Endodermal cell (in vitro differentiated cells): ENCODE results near the gene RBM8A. TPM values are rescaled to one million over a fixed set of nuclear protein-coding genes. Genes with fewer than 3 reads are reported as not detected.
A peak's percentile ranks its signal among the peaks of the same experiment; 100 is the strongest.

ENCODE experiments used
- DNase-seq: peaks from one replicate; pipeline ENCODE4 v3.0.0-alpha.2; 2017
- H3K27ac ChIP-seq: 2 replicates; pipeline ENCODE4 v1.5.1; 2013; ENCODE audit warnings: mild to moderate bottlenecking, low read depth, low read length, moderate library complexity
- H3K27me3 ChIP-seq: 2 replicates; pipeline ENCODE4 v1.6.1; 2013; ENCODE audit warnings: mild to moderate bottlenecking, low read length, moderate library complexity; ENCODE audit not compliant: insufficient read depth, control insufficient read depth, poor library complexity, severe bottlenecking
- H3K36me3 ChIP-seq: 2 replicates; pipeline ENCODE4 v1.7.0; 2013; ENCODE audit warnings: mild to moderate bottlenecking, low read length, moderate library complexity; ENCODE audit not compliant: control insufficient read depth, insufficient read depth
- H3K4me1 ChIP-seq: one replicate; pipeline ENCODE4 v1.7.0; 2013; ENCODE audit warnings: low read length; ENCODE audit not compliant: control insufficient read depth, insufficient read depth
- H3K4me3 ChIP-seq: 2 replicates; pipeline ENCODE4 v1.5.1; 2013; ENCODE audit warnings: mild to moderate bottlenecking, low read length, moderate library complexity
- H3K9ac ChIP-seq: 2 replicates; pipeline ENCODE4 v1.6.1; 2013; ENCODE audit warnings: mild to moderate bottlenecking, low read length, moderate library complexity; ENCODE audit not compliant: poor library complexity, severe bottlenecking; ENCODE audit errors: extremely low read depth
- H3K9me3 ChIP-seq: 2 replicates; pipeline ENCODE4 v1.6.1; 2013; ENCODE audit warnings: mild to moderate bottlenecking, low read length, moderate library complexity; ENCODE audit not compliant: control insufficient read depth
- H3K27ac Mint-ChIP-seq: 2 replicates; pipeline ENCODE4 v1.8.0; 2020; ENCODE audit warnings: mixed read lengths
- H3K27me3 Mint-ChIP-seq: 2 replicates; pipeline ENCODE4 v1.8.0; 2021; ENCODE audit warnings: mild to moderate bottlenecking, mixed read lengths; ENCODE audit not compliant: insufficient read depth
- H3K36me3 Mint-ChIP-seq: 2 replicates; pipeline ENCODE4 v1.8.0; 2020; ENCODE audit warnings: low read depth, mixed read lengths
- H3K4me1 Mint-ChIP-seq: 2 replicates; pipeline ENCODE4 v1.8.0; 2020; ENCODE audit warnings: mixed read lengths
- H3K4me3 Mint-ChIP-seq: 2 replicates; pipeline ENCODE4 v1.8.0; 2020; ENCODE audit warnings: mild to moderate bottlenecking, moderate library complexity, mixed read lengths
- H3K9me3 Mint-ChIP-seq: 2 replicates; pipeline ENCODE4 v1.8.0; 2020; ENCODE audit warnings: mild to moderate bottlenecking, mixed read lengths
- WGBS, 2 experiments: methylation state at CpG; one replicate each; pipeline versions ENCODE4 v1.1.5 to v1.1.7; 2013; ENCODE audit warnings: missing lambda C conversion rate in 2 of 2, mixed read lengths in 1 of 2; ENCODE audit not compliant: insufficient coverage in 1 of 2, insufficient read length in 1 of 2; 5-methylcytosine and 5-hydroxymethylcytosine counted together
- total RNA-seq, 2 donors: library from RNA; stranded (reverse); fragmentation: NEBNext Ultra II Directional in 1 of 2; extraction: Animal tissue kit (Norgen Biotek cat#: 25700) in 1 of 2; gene quantifications; 2 replicates in 1 of 2; 3 replicates in 1 of 2; pipeline ENCODE4 v1.2.1, GENCODE V29; 2021
- TF ChIP-seq, protein P1 (sequence below): fragments of 200-600 bp; sonication (generic); conservative IDR thresholded peaks from 2 replicates; pipeline ENCODE4 v1.5.0; 2021; ENCODE audit warnings: antibody characterized with exemption, mild to moderate bottlenecking

Gene RBM8A
- total RNA-seq, 2 donors from 2014 or later: 299 to 314 TPM

DNA sequence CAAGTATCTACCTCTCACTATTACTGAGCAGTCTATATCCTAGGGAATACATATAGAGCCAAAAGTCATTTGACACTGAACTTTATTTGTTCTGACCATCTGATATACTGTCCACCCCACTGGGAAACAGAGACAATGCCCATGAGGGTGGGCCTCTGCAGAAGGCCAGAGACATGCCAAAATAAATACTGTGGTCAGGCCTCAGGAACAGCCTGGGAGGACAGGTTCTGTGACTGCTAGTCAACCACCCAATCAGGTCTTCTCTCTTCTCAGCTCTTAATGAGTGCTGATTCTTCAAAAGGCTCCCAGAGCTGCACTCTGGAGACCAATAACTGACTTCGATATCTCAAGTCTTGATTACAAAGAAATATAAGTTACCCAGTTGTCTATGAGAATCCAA lies 36.1 kb downstream of the RBM8A start:
- 85% methylated on average over 1 of the region's 1 CpG; no CpG with 5 or more reads in 1 of the 2 experiments for WGBS, 2 experiments

DNA sequence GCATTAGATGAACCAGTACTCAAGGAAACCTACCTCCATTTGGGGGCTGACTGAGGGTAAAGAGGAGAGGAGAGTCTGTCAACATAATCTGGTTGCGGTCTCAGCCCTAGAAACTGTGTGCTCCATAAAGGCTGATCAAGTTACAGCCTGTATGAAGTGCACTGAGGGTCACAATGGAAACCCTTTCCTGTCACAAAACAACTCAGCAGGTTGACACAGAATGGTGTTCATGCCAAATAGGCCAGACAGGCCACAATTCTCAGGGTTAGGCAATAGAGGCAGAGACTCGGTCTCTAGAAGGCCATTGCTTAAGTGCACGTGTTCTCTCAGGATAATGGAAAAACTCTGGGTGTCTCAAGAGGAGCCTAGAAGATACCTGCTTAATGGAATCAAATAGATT lies 37.6 kb downstream of the RBM8A start:
- Histone ChIP-seq H3K4me1 (peaks cover 4% of the 10 kb centered on the region), H3K9ac (no peak overlapping the region), H3K27me3 (peaks cover 10% of the 10 kb centered on the region), H3K9me3 (no peaks in the 10 kb centered on the region), H3K36me3 (no peaks in the 10 kb centered on the region), H3K4me3 (no peak overlapping the region), H3K27ac (no peak overlapping the region)
- no peaks in the 10 kb centered on the region for H3K9me3 Mint-ChIP-seq
- no peak for DNase-seq
- H3K4me3 Mint-ChIP-seq: no peak overlapping the region
- peaks cover 14% of the 10 kb centered on the region for H3K27me3 Mint-ChIP-seq
- 83 to 85% methylated on average over 3 of the region's 3 CpGs for WGBS, 2 experiments
- H3K36me3 Mint-ChIP-seq: no peaks in the 10 kb centered on the region
- H3K4me1 Mint-ChIP-seq: peaks cover 33% of the 10 kb centered on the region
- H3K27ac Mint-ChIP-seq: no peak overlapping the region
- TF ChIP-seq, protein P1, sequence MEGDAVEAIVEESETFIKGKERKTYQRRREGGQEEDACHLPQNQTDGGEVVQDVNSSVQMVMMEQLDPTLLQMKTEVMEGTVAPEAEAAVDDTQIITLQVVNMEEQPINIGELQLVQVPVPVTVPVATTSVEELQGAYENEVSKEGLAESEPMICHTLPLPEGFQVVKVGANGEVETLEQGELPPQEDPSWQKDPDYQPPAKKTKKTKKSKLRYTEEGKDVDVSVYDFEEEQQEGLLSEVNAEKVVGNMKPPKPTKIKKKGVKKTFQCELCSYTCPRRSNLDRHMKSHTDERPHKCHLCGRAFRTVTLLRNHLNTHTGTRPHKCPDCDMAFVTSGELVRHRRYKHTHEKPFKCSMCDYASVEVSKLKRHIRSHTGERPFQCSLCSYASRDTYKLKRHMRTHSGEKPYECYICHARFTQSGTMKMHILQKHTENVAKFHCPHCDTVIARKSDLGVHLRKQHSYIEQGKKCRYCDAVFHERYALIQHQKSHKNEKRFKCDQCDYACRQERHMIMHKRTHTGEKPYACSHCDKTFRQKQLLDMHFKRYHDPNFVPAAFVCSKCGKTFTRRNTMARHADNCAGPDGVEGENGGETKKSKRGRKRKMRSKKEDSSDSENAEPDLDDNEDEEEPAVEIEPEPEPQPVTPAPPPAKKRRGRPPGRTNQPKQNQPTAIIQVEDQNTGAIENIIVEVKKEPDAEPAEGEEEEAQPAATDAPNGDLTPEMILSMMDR: no peak

More for the DNA sequence above, 36.1 kb downstream of the RBM8A start:
- Histone ChIP-seq H3K27ac (no peak overlapping the region), H3K36me3 (no peaks in the 10 kb centered on the region), H3K9me3 (no peaks in the 10 kb centered on the region), H3K4me3 (no peak overlapping the region), H3K4me1 (peaks cover 4% of the 10 kb centered on the region), H3K27me3 (no peaks in the 10 kb centered on the region), H3K9ac (no peak overlapping the region)
- H3K9me3 Mint-ChIP-seq: no peaks in the 10 kb centered on the region
- H3K36me3 Mint-ChIP-seq: no peaks in the 10 kb centered on the region
- peaks cover 15% of the 10 kb centered on the region for H3K27me3 Mint-ChIP-seq
- DNase-seq: no peak
- H3K27ac Mint-ChIP-seq: peak overlapping the region; percentile 44
- H3K4me1 Mint-ChIP-seq: peaks cover 33% of the 10 kb centered on the region
- no peak overlapping the region for H3K4me3 Mint-ChIP-seq
- TF ChIP-seq, protein P1: no peak

DNA sequence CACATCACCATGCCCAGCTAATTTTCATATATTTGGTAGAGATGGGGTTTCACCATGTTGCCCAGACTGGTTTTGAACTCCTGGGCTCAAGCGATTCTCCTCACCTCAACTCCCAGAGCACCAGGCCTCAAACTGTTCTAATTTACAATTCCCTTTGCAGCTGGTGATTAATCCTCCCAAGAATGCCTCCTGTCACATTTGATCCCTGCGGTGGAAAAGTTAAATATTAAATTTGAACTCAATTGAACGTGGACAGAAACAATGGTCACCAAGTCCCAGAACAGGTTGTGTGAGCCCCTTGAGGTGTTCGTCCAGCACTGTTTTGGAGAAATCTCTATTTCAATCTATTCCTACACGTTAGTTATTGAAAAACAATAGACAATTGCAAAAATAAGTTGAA lies 39.7 kb downstream of the RBM8A start:
- no peak overlapping the region for H3K9ac ChIP-seq
- H3K4me3 ChIP-seq: no peak overlapping the region
- H3K4me3 Mint-ChIP-seq: no peak overlapping the region
- H3K27ac Mint-ChIP-seq: no peak overlapping the region
- H3K27ac ChIP-seq: no peak overlapping the region
- WGBS, 2 experiments: 81 to 82% methylated on average over 4 to 5 of the region's 5 CpGs
- H3K36me3 Mint-ChIP-seq: no peaks in the 10 kb centered on the region
- H3K9me3 ChIP-seq: no peaks in the 10 kb centered on the region
- H3K4me1 Mint-ChIP-seq: peaks cover 30% of the 10 kb centered on the region
- peaks cover 30% of the 10 kb centered on the region for H3K27me3 ChIP-seq
- TF ChIP-seq, protein P1: no peak
- DNase-seq: no peak
- no peaks in the 10 kb centered on the region for H3K36me3 ChIP-seq
- H3K27me3 Mint-ChIP-seq: peaks cover 31% of the 10 kb centered on the region
- peaks cover 4% of the 10 kb centered on the region for H3K4me1 ChIP-seq
- no peaks in the 10 kb centered on the region for H3K9me3 Mint-ChIP-seq
